Activated B cell treated with CpG ODN at 0.5 μM for 24 hours (primary cell): ENCODE results near the gene AP1G1. TPM values are rescaled to one million over a fixed set of nuclear protein-coding genes. Genes with fewer than 3 reads are reported as not detected.
A peak's percentile ranks its signal among the peaks of the same experiment; 100 is the strongest.

Experiments
- ATAC-seq: fragments of 200-7000 bp; cut with Tn5 transposase; one replicate; pipeline ENCODE4 v1.10.0; 2021; ENCODE audit warnings: low read depth, mild to moderate bottlenecking, moderate library complexity
- CTCF ChIA-PET: fragments of 350-600 bp; sonication (Branson Sonifier 250); formaldehyde crosslinking; loops from one replicate; lab custom pipeline; 2021; ENCODE audit warnings: antibody characterized with exemption; lab: Charles Lee
- POLR2A ChIA-PET: fragments of 350-600 bp; sonication (Branson Sonifier 250); formaldehyde crosslinking; loops from one replicate; lab custom pipeline; 2021; ENCODE audit warnings: antibody characterized with exemption; lab: Charles Lee
- DNase-seq: peaks from one replicate; pipeline ENCODE4 v3.0.0; 2022
- H3K27ac Mint-ChIP-seq: one replicate; pipeline ENCODE4 v1.8.0; 2020; ENCODE audit warnings: mixed read lengths
- H3K27me3 Mint-ChIP-seq: one replicate; pipeline ENCODE4 v1.8.0; 2021; ENCODE audit warnings: mixed read lengths
- H3K36me3 Mint-ChIP-seq: one replicate; pipeline ENCODE4 v1.8.0; 2021; ENCODE audit warnings: low read depth, mixed read lengths
- H3K4me1 Mint-ChIP-seq: one replicate; pipeline ENCODE4 v1.8.0; 2021; ENCODE audit warnings: mixed read lengths
- H3K4me3 Mint-ChIP-seq: one replicate; pipeline ENCODE4 v1.8.0; 2020; ENCODE audit warnings: mild to moderate bottlenecking, mixed read lengths
- H3K9me3 Mint-ChIP-seq: one replicate; pipeline ENCODE4 v1.8.0; 2020; ENCODE audit warnings: mixed read lengths
- intact Hi-C: fragments of 100-400 bp; cut with micrococcal nuclease; formaldehyde crosslinking; loops from one replicate; pipeline ENCODE4 v1.15.1; 2024
- total RNA-seq: library from RNA; stranded (reverse); gene quantifications from 2 replicates; pipeline ENCODE4 v1.2.3, GENCODE V29; 2022
- TF ChIP-seq, protein P1 (sequence below): fragments of 200-600 bp; IDR thresholded peaks from one replicate; pipeline ENCODE4 v1.8.0; 2022; ENCODE audit warnings: antibody characterized with exemption, mild to moderate bottlenecking

The AP1G1 gene
- total RNA-seq, 1 donor from 2014 or later = 120 TPM

DNA sequence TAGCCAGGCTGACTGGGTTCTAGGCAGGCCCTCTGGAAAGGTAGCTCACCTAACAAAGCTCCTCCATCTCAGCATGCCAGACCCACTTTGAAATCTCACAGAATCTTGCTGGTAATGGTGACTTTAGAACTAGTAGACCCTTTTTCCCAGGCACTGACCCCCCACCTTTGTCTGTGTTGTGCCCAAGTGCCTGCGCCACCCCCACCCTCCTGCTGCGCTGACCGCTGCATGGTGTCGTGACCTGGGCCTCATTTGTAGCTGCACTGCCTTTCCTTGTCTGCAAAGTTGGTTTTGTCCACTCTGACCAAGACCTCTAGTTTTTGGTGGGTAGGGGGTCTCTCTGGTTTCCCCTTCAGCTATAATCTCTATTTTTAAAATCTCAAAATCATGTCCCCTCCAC, 43.9 kb upstream of the AP1G1 start:
- ATAC-seq = no peak
- Mint-ChIP-seq H3K27me3 (no peaks in the 10 kb centered on the region), H3K9me3 (no peaks in the 10 kb centered on the region), H3K27ac (peak overlapping the region; percentile 84), H3K36me3 (peaks cover 69% of the 10 kb centered on the region), H3K4me1 (peaks cover 48% of the 10 kb centered on the region), H3K4me3 (no peak overlapping the region)
- ChIA-PET CTCF (no interaction called here), POLR2A (interaction anchor here (0.6 to 2.4 kb wide), 8 partner anchors 9 to 52 kb away, joined by 3 to 12 read pairs (median 4); partner anchors contain the start of genes AP1G1 and IST1)
- TF ChIP-seq, protein P1, sequence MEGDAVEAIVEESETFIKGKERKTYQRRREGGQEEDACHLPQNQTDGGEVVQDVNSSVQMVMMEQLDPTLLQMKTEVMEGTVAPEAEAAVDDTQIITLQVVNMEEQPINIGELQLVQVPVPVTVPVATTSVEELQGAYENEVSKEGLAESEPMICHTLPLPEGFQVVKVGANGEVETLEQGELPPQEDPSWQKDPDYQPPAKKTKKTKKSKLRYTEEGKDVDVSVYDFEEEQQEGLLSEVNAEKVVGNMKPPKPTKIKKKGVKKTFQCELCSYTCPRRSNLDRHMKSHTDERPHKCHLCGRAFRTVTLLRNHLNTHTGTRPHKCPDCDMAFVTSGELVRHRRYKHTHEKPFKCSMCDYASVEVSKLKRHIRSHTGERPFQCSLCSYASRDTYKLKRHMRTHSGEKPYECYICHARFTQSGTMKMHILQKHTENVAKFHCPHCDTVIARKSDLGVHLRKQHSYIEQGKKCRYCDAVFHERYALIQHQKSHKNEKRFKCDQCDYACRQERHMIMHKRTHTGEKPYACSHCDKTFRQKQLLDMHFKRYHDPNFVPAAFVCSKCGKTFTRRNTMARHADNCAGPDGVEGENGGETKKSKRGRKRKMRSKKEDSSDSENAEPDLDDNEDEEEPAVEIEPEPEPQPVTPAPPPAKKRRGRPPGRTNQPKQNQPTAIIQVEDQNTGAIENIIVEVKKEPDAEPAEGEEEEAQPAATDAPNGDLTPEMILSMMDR = no peak
- no peak for DNase-seq
- intact Hi-C loops = no loop called here

DNA sequence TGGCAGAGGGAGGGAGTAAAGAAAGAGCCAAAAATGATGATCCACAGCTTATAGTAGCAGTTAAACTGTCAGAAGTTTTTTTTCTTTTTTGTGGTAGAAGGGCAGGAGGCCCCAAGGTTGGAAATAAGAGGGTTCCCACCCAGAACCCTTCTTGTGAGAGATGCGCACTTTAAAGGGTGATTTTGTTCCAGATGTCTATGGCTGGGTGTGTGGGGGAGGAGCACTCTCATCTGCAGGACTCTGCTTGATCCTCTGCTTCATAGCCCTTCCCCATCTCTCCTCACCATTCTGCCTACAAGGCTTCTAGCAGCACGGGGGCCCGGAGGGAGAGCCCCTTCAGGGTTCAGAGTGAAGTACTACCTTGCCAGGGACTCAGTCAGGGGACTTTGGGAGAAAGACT, 43.5 kb upstream of the AP1G1 start:
- ChIA-PET POLR2A (interaction anchor here (0.6 to 2.4 kb wide), 7 partner anchors 8 to 52 kb away, joined by 3 to 12 read pairs (median 4); partner anchors contain the start of genes AP1G1 and IST1), CTCF (no interaction called here)
- peaks cover 68% of the 10 kb centered on the region for H3K36me3 Mint-ChIP-seq
- peak overlapping the region; percentile 84 for H3K27ac Mint-ChIP-seq
- ATAC-seq = no peak
- TF ChIP-seq, protein P1 = no peak
- no peak for DNase-seq
- peaks cover 52% of the 10 kb centered on the region for H3K4me1 Mint-ChIP-seq
- no peak overlapping the region for H3K4me3 Mint-ChIP-seq
- H3K27me3 Mint-ChIP-seq = no peaks in the 10 kb centered on the region
- intact Hi-C loops = no loop called here
- H3K9me3 Mint-ChIP-seq = no peaks in the 10 kb centered on the region

DNA sequence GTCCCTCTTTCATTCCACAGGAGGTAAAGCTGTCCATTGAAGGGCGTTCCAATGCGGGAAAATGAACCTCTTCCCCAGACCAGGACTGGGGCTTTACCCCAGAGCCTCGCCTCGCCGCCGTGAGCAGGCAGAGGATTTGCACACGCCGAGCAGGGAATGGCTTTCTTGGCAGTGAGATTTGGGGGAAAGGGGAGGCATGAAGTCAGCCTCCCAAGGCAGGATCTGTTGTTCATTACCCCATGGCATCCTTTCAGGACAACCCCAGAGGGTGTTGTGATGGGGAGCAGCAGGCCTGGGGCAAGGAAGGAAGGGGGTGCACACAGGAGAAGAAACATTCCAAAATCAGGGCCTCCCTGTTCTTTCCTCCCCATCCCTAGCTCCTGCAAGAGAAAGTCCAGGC, 43.1 kb upstream of the AP1G1 start:
- ChIA-PET POLR2A (interaction anchor here (0.6 to 2.4 kb wide), 4 partner anchors 8 to 43 kb away, joined by 3 to 12 read pairs (median 4); partner anchors contain the start of gene AP1G1), CTCF (no interaction called here)
- DNase-seq (no peak), ATAC-seq (no peak)
- H3K9me3 Mint-ChIP-seq = no peaks in the 10 kb centered on the region
- H3K27me3 Mint-ChIP-seq = no peaks in the 10 kb centered on the region
- peaks cover 56% of the 10 kb centered on the region for H3K4me1 Mint-ChIP-seq
- peaks cover 66% of the 10 kb centered on the region for H3K36me3 Mint-ChIP-seq
- TF ChIP-seq, protein P1 = no peak
- H3K27ac Mint-ChIP-seq = no peak overlapping the region
- intact Hi-C loops = no loop called here
- no peak overlapping the region for H3K4me3 Mint-ChIP-seq

DNA sequence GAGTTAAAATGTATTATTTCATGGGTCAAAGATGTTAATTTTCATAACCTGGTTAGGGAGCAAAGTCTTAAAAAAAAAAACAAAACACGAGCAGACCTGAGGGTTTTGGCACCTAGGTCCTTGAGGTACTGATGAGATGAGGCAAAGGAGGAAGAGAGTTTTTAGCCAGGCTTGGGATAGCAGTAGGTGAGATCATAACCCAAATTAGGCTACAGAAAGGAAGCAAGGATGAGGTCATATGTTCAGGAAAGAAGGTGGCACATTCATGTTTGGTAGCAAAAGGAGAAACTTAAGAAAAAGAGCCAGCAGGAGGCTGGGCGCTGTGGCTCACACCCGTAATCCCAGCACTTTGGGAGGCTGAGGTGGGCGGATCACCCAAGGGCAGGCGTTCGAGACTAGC, 40.0 kb upstream of the AP1G1 start:
- intact Hi-C loops = loop anchor here (1.0 kb wide), 1 partner anchor 9 kb away; no protein-coding TSS in a partner anchor
- ChIA-PET POLR2A (no interaction called here), CTCF (no interaction called here)
- Mint-ChIP-seq H3K9me3 (no peaks in the 10 kb centered on the region), H3K4me1 (peaks cover 50% of the 10 kb centered on the region), H3K4me3 (no peak overlapping the region), H3K27me3 (no peaks in the 10 kb centered on the region), H3K27ac (no peak overlapping the region), H3K36me3 (peaks cover 54% of the 10 kb centered on the region)
- ATAC-seq = no peak
- DNase-seq = no peak
- TF ChIP-seq, protein P1 = no peak

DNA sequence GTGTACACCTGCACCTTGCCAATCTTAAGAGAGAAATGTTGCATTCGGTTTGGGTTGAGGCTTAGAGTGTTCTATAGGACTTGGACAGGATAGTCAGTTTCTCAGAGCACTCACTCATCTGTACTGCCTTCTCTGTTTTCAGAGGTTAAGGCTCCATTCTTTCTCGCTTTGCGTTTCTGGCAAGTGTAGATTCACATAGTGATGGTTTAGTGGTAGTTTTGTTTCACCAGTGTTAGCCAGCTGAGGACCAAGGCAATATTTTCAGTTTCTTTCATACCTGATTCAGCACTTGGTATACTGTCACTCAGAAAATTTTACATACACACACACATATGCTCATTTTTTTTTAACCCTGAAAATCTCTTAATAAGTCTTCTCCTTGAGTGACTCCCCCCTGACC, 38.5 kb upstream of the AP1G1 start:
- ChIA-PET POLR2A (interaction anchor here (1.1 to 1.3 kb wide), 3 partner anchors 36 to 48 kb away, joined by 4 to 16 read pairs (median 6); partner anchors contain the start of gene AP1G1), CTCF (no interaction called here)
- Mint-ChIP-seq H3K4me3 (peak overlapping the region; percentile 92), H3K36me3 (peaks cover 45% of the 10 kb centered on the region), H3K4me1 (peaks cover 48% of the 10 kb centered on the region), H3K27me3 (no peaks in the 10 kb centered on the region), H3K27ac (peak overlapping the region; percentile 98), H3K9me3 (no peaks in the 10 kb centered on the region)
- TF ChIP-seq, protein P1 = no peak
- DNase-seq (no peak), ATAC-seq (no peak)
- intact Hi-C loops = no loop called here
